Lung (tissue), 12 donors: ENCODE data around the gene LRRC8D. TPM values are rescaled to one million over a fixed set of nuclear protein-coding genes. Genes with fewer than 3 reads are reported as not detected.

Experiments
- ATAC-seq: fragments of 200-7000 bp; cut with Tn5 transposase; one replicate; pipeline ENCODE4 v1.9.1; 2020; ENCODE audit warnings: moderate number of reproducible peaks; ENCODE audit not compliant: insufficient read depth, low FRiP score
- DNase-seq, 3 donors: peaks; one replicate each; pipeline ENCODE4 v3.0.0-alpha.2; 2013 to 2017
- H3K27ac ChIP-seq, 2 donors: one replicate each; pipeline ENCODE4 v1.5.1; 2013; ENCODE audit warnings: mild to moderate bottlenecking in 2 of 2, moderate library complexity in 2 of 2, control low read depth in 1 of 2, inconsistent platforms in 1 of 2, low read depth in 1 of 2, low read length in 1 of 2
- H3K27me3 ChIP-seq, 3 donors: one replicate each; pipeline ENCODE4 v1.5.1; 2013; ENCODE audit warnings: low read length in 2 of 3; ENCODE audit not compliant: control insufficient read depth in 3 of 3, insufficient read depth in 3 of 3
- H3K36me3 ChIP-seq, 4 donors: one replicate each; pipeline ENCODE4 v1.5.1; 2013; ENCODE audit warnings: low read length in 4 of 4, mild to moderate bottlenecking in 1 of 4, moderate library complexity in 1 of 4; ENCODE audit not compliant: control insufficient read depth in 4 of 4, insufficient read depth in 4 of 4
- H3K4me1 ChIP-seq, 5 donors: one replicate each; pipeline ENCODE4 v1.5.1; 2013; ENCODE audit warnings: low read length in 5 of 5, mild to moderate bottlenecking in 2 of 5, moderate library complexity in 1 of 5; ENCODE audit not compliant: control insufficient read depth in 5 of 5, insufficient read depth in 5 of 5
- H3K4me3 ChIP-seq: one replicate; pipeline ENCODE4 v1.5.1; 2013; ENCODE audit warnings: mild to moderate bottlenecking, control low read depth, moderate library complexity
- H3K9ac ChIP-seq, 2 donors: one replicate each; pipeline ENCODE4 v1.5.1; 2013; ENCODE audit warnings: low read length in 2 of 2, control low read depth in 1 of 2; ENCODE audit not compliant: insufficient read depth in 1 of 2
- H3K9me3 ChIP-seq, 4 donors: one replicate each; pipeline ENCODE4 v1.5.1; 2013; ENCODE audit warnings: low read length in 3 of 4, mild to moderate bottlenecking in 1 of 4, moderate library complexity in 1 of 4; ENCODE audit not compliant: control insufficient read depth in 4 of 4, insufficient read depth in 3 of 4
- CTCF ChIP-seq: IDR thresholded peaks from 2 replicates; pipeline ENCODE4 v1.5.1; 2012; ENCODE audit warnings: mild to moderate bottlenecking; ENCODE audit errors: control extremely low read depth, extremely low read depth
- WGBS, 2 donors: extraction: QIAGEN DNeasy Blood & Tissue Kit; methylation state at CpG; one replicate each; pipeline ENCODE4 v1.1.7; 2013; 5-methylcytosine and 5-hydroxymethylcytosine counted together
- polyA plus RNA-seq, 2 donors: library from polyadenylated mRNA; stranded (reverse); fragments of 200-250 nt; gene quantifications; one replicate each; pipeline ENCODE4 v1.2.1, GENCODE V29; 2013
- total RNA-seq, 2 donors: library from RNA; depleted of rRNA in 1 of 2; stranded (reverse); fragments of >200 nt in 1 of 2; gene quantifications; one replicate each; pipeline ENCODE4 v1.2.1, GENCODE V29; 2014 to 2021
- donor health status: control.
- donor health status: control.
- donor health status: Bipolar disorder and iron deficiency.
- donor health status: healthy.
- donor health status: DM: yes; HTN: yes; CAD: no.

LRRC8D gene
- total and polyA plus RNA-seq, 4 donors = 5.1 to 24.2 (median 11.3) TPM

GRCh38 chr1:89844860-89845259, 24.0 kb downstream of the LRRC8D start:
- Histone ChIP-seq H3K27me3 (no peaks in the 10 kb centered on the region), H3K9me3 (no peaks in the 10 kb centered on the region), H3K9ac (no peak overlapping the region), H3K4me3 (no peak overlapping the region), H3K36me3 (peaks cover 0 to 4% (median 0%) of the 10 kb centered on the region in 4 donors), H3K4me1 (peaks cover 1 to 13% (median 4%) of the 10 kb centered on the region in 5 donors), H3K27ac (no peak overlapping the region)
- DNase-seq (no peak), ATAC-seq (no peak)
- WGBS, 2 donors = 96 to 97% methylated on average over 5 of the region's 5 CpGs
- no peak for TF ChIP-seq CTCF

GRCh38 chr1:89847191-89847729, 26.4 kb downstream of the LRRC8D start:
- peaks cover 1 to 13% (median 4%) of the 10 kb centered on the region in 5 donors for H3K4me1 ChIP-seq
- WGBS, 2 donors = 45 to 71% methylated on average over 4 of the region's 4 CpGs
- no peak overlapping the region for H3K9ac ChIP-seq
- ATAC-seq = no peak
- H3K27me3 ChIP-seq = no peaks in the 10 kb centered on the region
- H3K27ac ChIP-seq = no peak overlapping the region
- no peaks in the 10 kb centered on the region for H3K9me3 ChIP-seq
- DNase-seq = no peak
- H3K36me3 ChIP-seq = peaks cover 0 to 4% (median 0%) of the 10 kb centered on the region in 4 donors
- TF ChIP-seq CTCF = no peak
- H3K4me3 ChIP-seq = no peak overlapping the region

- 93 to 96% methylated on average over 4 of the region's 4 CpGs for WGBS, 2 donors
- no peak for TF ChIP-seq CTCF
- H3K4me3 ChIP-seq = no peak overlapping the region
- no peaks in the 10 kb centered on the region for H3K4me1 ChIP-seq
- no peak overlapping the region for H3K9ac ChIP-seq
- no peaks in the 10 kb centered on the region for H3K27me3 ChIP-seq
- H3K27ac ChIP-seq = no peak overlapping the region
- peaks cover 0 to 4% (median 0%) of the 10 kb centered on the region in 4 donors for H3K36me3 ChIP-seq
- no peak for DNase-seq
- no peak for ATAC-seq
- H3K9me3 ChIP-seq = no peaks in the 10 kb centered on the region
Measured at GRCh38 chr1:89850844-89851415, 30.1 kb downstream of the LRRC8D start.

GRCh38 chr1:89854140-89854539, 33.3 kb downstream of the LRRC8D start:
- Histone ChIP-seq H3K4me1 (no peaks in the 10 kb centered on the region), H3K9me3 (no peaks in the 10 kb centered on the region), H3K9ac (no peak overlapping the region), H3K27ac (no peak overlapping the region), H3K36me3 (no peaks in the 10 kb centered on the region), H3K27me3 (no peaks in the 10 kb centered on the region), H3K4me3 (no peak overlapping the region)
- DNase-seq (no peak), ATAC-seq (no peak)
- 91 to 97% methylated on average over 2 of the region's 2 CpGs for WGBS, 2 donors
- TF ChIP-seq CTCF = no peak
